Activated CD8-positive, alpha-beta T cell treated with anti-CD3 and anti-CD28 coated beads for 36 hours (primary cell): ENCODE data around the gene PIEZO1. TPM values are rescaled to one million over a fixed set of nuclear protein-coding genes. Genes with fewer than 3 reads are reported as not detected.

Experiments used
- ATAC-seq: fragments of 200-7000 bp; cut with Tn5 transposase; one replicate; pipeline ENCODE4 v1.10.0; 2021; ENCODE audit warnings: mild to moderate bottlenecking, moderate library complexity
- CTCF ChIA-PET: fragments of 350-600 bp; sonication (Branson Sonifier 250); formaldehyde crosslinking; loops from one replicate; lab custom pipeline; 2021; ENCODE audit warnings: antibody characterized with exemption; lab: Charles Lee
- POLR2A ChIA-PET: fragments of 350-600 bp; sonication (Branson Sonifier 250); formaldehyde crosslinking; loops from one replicate; lab custom pipeline; 2021; ENCODE audit warnings: antibody characterized with exemption; lab: Charles Lee
- DNase-seq: peaks from one replicate; pipeline ENCODE4 v3.0.0-alpha.2; 2020
- H3K27ac Mint-ChIP-seq: one replicate; pipeline ENCODE4 v1.8.0; 2021; ENCODE audit warnings: mild to moderate bottlenecking, mixed read lengths
- H3K27me3 Mint-ChIP-seq: one replicate; pipeline ENCODE4 v1.8.0; 2021; ENCODE audit warnings: mixed read lengths
- H3K36me3 Mint-ChIP-seq: one replicate; pipeline ENCODE4 v1.8.0; 2021; ENCODE audit warnings: low read depth, mixed read lengths
- H3K4me1 Mint-ChIP-seq: one replicate; pipeline ENCODE4 v1.8.0; 2021; ENCODE audit warnings: low read depth, mixed read lengths
- H3K4me3 Mint-ChIP-seq: one replicate; pipeline ENCODE4 v1.8.0; 2021; ENCODE audit warnings: mild to moderate bottlenecking, moderate library complexity, mixed read lengths
- H3K9me3 Mint-ChIP-seq: one replicate; pipeline ENCODE4 v1.8.0; 2021; ENCODE audit warnings: mixed read lengths
- CTCF ChIP-seq: fragments of 200-600 bp; IDR thresholded peaks from one replicate; pipeline ENCODE4 v1.8.0; 2022; ENCODE audit warnings: antibody characterized with exemption, mild to moderate bottlenecking
- intact Hi-C: fragments of 100-400 bp; cut with micrococcal nuclease; formaldehyde crosslinking; loops from one replicate; pipeline ENCODE4 v1.10.0; 2022
- total RNA-seq, 2 experiments: library from RNA; stranded (reverse); gene quantifications; one replicate each; pipeline ENCODE4 v1.2.3, GENCODE V29; 2021

PIEZO1 gene
- total RNA-seq, 2 experiments from 2014 or later: 87.7 to 91.8 TPM

- intact Hi-C loops: no loop called here
- H3K27me3 Mint-ChIP-seq: no peaks in the 10 kb centered on the region
- no peak for TF ChIP-seq CTCF
- H3K4me3 Mint-ChIP-seq: no peak overlapping the region
- H3K4me1 Mint-ChIP-seq: no peaks in the 10 kb centered on the region
- DNase-seq: no peak
- no peak overlapping the region for H3K27ac Mint-ChIP-seq
- H3K36me3 Mint-ChIP-seq: peaks cover 5% of the 10 kb centered on the region
- H3K9me3 Mint-ChIP-seq: no peaks in the 10 kb centered on the region
- POLR2A ChIA-PET: interaction anchor here (1.8 kb wide), 1 partner anchor 73 kb away, joined by 6 read pairs; no protein-coding TSS in a partner anchor
- CTCF ChIA-PET: interaction anchor here (1.1 to 5.4 kb wide), 4 partner anchors 9 to 51 kb away, joined by 3 to 40 read pairs (median 24); partner anchors contain the start of gene PIEZO1
- ATAC-seq: no peak
Measured at GRCh38 chr16:88736088-88736487, 48.9 kb downstream of the PIEZO1 start.

GRCh38 chr16:88735616-88736015 is 49.4 kb downstream of the PIEZO1 start:
- TF ChIP-seq CTCF: no peak
- intact Hi-C loops: no loop called here
- CTCF ChIA-PET: interaction anchor here (3.0 to 5.4 kb wide), 2 partner anchors 10 to 47 kb away, joined by 37 to 40 read pairs; partner anchors contain the start of gene PIEZO1
- H3K27me3 Mint-ChIP-seq: no peaks in the 10 kb centered on the region
- H3K4me1 Mint-ChIP-seq: no peaks in the 10 kb centered on the region
- H3K4me3 Mint-ChIP-seq: no peak overlapping the region
- H3K9me3 Mint-ChIP-seq: no peaks in the 10 kb centered on the region
- H3K27ac Mint-ChIP-seq: no peak overlapping the region
- H3K36me3 Mint-ChIP-seq: peaks cover 7% of the 10 kb centered on the region
- POLR2A ChIA-PET: interaction anchor here (1.7 kb wide), 1 partner anchor 74 kb away, joined by 7 read pairs; no protein-coding TSS in a partner anchor
- ATAC-seq (no peak), DNase-seq (no peak)

- DNase-seq (no peak), ATAC-seq (no peak)
- POLR2A ChIA-PET: interaction anchor here (1.7 kb wide), 1 partner anchor 75 kb away, joined by 7 read pairs; no protein-coding TSS in a partner anchor
- no peak overlapping the region for H3K27ac Mint-ChIP-seq
- intact Hi-C loops: no loop called here
- CTCF ChIA-PET: interaction anchor here (3.0 to 5.4 kb wide), 2 partner anchors 10 to 47 kb away, joined by 37 to 40 read pairs; partner anchors contain the start of gene PIEZO1
- no peaks in the 10 kb centered on the region for H3K4me1 Mint-ChIP-seq
- H3K36me3 Mint-ChIP-seq: peaks cover 7% of the 10 kb centered on the region
- H3K4me3 Mint-ChIP-seq: no peak overlapping the region
- TF ChIP-seq CTCF: no peak
- no peaks in the 10 kb centered on the region for H3K27me3 Mint-ChIP-seq
- no peaks in the 10 kb centered on the region for H3K9me3 Mint-ChIP-seq
Measured at GRCh38 chr16:88735121-88735520, 49.9 kb downstream of the PIEZO1 start.

- Mint-ChIP-seq H3K27ac (no peak overlapping the region), H3K27me3 (no peaks in the 10 kb centered on the region), H3K9me3 (no peaks in the 10 kb centered on the region), H3K4me3 (no peak overlapping the region), H3K4me1 (no peaks in the 10 kb centered on the region), H3K36me3 (peaks cover 9% of the 10 kb centered on the region)
- POLR2A ChIA-PET: interaction anchor here (1.7 kb wide), 1 partner anchor 76 kb away, joined by 7 read pairs; no protein-coding TSS in a partner anchor
- intact Hi-C loops: no loop called here
- CTCF ChIA-PET: interaction anchor here (5.4 kb wide), 1 partner anchor 11 kb away, joined by 40 read pairs; no protein-coding TSS in a partner anchor
- TF ChIP-seq CTCF: no peak
- no peak for DNase-seq
- no peak for ATAC-seq
Measured at GRCh38 chr16:88734361-88734728, 50.7 kb downstream of the PIEZO1 start.

DNA sequence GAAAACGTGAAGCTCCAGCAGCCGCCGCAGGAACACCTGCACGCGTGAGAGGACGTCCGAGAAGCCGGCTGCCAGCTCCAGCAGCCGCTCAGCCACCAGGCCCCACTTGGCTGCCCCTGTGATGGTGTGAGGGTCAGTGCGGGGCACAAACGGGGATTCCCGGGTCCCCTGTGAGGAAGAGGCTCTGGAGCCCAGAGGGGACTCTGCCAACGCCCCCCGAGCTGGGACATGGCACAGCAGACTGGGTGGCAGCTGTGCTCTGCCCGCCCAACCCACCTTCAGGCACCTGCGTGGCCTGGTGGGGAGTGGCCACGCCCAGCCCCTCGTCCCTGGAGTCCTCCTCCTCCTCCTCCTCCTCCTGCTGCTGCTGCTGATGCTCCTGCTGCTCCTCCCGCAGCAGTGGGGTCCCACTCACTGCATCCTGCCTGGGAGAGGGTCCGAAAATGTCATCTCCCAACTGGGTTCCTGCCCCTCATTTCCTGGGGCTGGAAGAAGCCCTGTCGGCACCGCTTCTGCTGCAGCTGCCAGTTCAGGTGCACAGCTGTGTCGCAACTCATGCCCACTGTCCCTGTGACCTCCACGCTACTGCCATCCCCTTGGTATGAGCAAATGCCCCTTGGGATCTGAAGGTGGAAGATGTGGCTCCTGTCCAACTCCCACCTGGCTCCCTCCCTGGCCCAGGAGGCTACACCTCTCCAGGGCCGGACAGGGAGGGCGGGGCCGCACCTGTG is 51.2 kb downstream of the PIEZO1 start:
- intact Hi-C loops: no loop called here

More for the DNA sequence above, 51.2 kb downstream of the PIEZO1 start:
- Mint-ChIP-seq H3K9me3 (no peaks in the 10 kb centered on the region), H3K27me3 (no peaks in the 10 kb centered on the region), H3K27ac (no peak overlapping the region), H3K4me1 (no peaks in the 10 kb centered on the region), H3K4me3 (no peak overlapping the region), H3K36me3 (peaks cover 9% of the 10 kb centered on the region)
- ChIA-PET POLR2A (interaction anchor here (1.7 kb wide), 1 partner anchor 76 kb away, joined by 7 read pairs; no protein-coding TSS in a partner anchor), CTCF (interaction anchor here (0.7 to 5.4 kb wide), 2 partner anchors 12 to 13 kb away, joined by 3 to 40 read pairs; no protein-coding TSS in a partner anchor)
- no peak for DNase-seq
- TF ChIP-seq CTCF: no peak
- ATAC-seq: no peak
